GM19452 (cell line): Measurements from ENCODE around the gene PFN2.
A peak's percentile ranks its signal among the peaks of the same experiment; 100 is the strongest.
"Not testable (repeated sequence)": the region's sequence is repeated elsewhere in the genome, so short reads cannot be mapped to it uniquely, and the experiment has no call there.

Source experiments
- ATAC-seq: cut with Tn5 transposase; IDR thresholded peaks from one replicate; pipeline ENCODE4 v1.9.1; 2021; ENCODE audit not compliant: unreplicated experiment

PFN2 gene

DNA sequence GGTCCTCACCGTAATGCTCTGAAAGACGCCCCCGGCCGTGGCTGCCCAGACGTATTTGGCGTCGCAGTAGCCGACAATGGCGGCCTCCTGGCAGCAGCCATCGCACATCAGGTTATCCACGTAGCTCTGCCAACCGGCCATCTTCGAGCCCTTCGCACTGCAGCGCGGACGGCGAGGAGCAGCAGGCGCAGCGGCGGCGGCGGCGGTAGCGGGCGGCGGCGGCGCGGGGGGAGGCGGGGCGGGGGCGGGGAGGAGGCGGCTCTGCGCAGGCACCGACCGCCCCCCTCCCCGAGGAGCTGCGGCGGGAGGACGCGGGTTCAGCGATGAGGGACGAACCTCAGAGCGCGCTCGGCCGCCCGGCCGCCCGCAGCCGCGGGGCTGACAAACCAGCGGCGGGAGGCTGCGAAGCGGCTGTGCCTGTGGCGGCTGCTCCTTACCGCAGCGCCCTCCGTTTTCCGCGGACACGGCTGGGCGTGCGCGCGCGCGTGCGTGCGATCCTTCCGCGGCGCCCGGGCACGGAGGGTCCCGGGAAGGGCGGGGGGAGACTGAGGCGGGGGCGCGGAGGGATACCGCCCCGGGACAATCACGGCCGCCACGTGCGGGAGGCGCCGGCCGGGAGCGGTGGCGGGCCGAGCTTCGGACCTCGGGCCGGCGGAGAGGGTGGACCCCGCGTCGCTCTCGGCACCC is at the start of gene PFN2:
Gene PFN2, minus strand, starts transcription at position 180 of the 687 bp plus-strand sequence. Its CDS starts 39 bp downstream, at position 141.
- peak; percentile 52 for ATAC-seq

DNA sequence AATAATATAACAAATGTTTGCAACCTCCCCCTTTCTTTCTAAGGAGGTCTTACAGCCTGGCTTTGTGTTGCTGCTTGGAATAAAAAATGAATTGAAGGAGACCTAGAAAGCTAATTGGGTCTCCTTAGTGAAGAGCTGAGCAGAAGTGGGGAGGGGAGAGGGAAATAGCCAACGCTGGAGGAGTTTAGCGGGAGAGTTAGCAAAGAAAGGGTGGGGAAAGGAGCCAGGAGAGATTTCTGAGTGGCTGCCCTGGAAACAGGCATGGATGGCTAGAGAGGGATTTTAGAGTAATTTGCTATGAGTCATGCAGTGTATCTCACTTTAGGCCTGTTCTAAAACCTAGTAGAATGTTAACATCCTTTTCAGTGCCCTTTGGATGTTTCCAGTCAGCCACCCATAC is 45.2 kb upstream of the PFN2 start:
- no peak for ATAC-seq

DNA sequence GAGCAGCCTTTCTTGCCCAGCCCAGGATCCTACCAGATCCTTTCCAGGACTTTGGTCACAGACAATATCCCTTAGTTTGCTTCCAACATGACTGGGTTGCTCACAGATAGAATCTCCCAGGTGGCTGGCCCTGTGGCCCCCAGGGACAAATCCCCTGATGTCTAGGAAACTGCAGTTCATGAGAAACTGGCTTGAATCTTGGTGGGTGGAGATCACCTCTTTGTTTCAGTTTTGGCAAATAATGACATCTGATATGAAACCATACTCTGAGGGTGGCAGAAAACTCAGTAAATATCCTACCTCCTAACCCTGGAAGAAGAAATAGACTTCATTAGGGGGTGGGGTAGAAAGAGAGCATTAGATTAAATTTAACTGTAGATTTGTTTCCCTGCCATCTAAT is 44.1 kb upstream of the PFN2 start:
- no peak for ATAC-seq

GRCh38 chr3:150013801-150014200 is 43.1 kb upstream of the PFN2 start:
- ATAC-seq = no peak

DNA sequence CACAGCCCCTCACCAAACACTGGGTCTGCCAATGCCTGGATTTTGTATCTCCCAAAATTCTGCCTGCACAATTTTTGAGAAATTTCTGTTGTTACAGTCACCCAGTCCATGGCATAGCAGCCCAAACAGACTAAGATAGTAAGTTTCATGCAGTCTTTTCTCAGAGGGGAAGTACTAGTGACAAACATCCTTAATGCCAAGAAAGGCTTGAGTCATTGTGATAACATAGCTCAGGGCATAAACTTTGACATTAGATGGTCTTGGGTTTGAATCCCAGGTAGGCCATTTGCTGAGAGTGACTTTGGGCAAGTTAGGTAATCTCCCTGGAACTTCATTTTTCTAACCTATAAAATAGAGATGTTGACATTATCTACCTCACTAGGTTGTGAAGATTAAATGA is 36.1 kb upstream of the PFN2 start:
- ATAC-seq = no peak

- ATAC-seq = no peak
Observed at GRCh38 chr3:150005243-150006112, 34.8 kb upstream of the PFN2 start.

DNA sequence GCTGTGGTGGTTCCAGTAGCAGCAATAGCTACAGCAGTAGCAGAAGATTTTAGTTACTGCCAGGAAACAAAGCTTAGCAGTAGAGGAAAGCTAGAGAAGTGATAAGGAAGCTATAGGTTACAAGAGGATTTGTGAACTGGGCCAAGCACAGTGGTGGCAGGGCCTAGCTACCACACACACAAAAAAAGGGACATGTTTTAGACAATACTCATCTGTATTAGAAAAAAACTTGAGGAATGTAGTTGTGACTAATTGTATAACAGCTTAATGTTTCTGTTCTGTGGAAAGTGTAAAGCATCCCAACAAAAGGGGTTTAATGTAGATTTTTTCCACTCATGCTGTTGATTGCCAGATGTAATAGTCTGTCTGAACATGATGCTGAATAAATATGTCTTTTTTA is 29.9 kb upstream of the PFN2 start:
- ATAC-seq = no peak

- ATAC-seq = no peak
Observed at GRCh38 chr3:149999421-149999820, 28.7 kb upstream of the PFN2 start.

DNA sequence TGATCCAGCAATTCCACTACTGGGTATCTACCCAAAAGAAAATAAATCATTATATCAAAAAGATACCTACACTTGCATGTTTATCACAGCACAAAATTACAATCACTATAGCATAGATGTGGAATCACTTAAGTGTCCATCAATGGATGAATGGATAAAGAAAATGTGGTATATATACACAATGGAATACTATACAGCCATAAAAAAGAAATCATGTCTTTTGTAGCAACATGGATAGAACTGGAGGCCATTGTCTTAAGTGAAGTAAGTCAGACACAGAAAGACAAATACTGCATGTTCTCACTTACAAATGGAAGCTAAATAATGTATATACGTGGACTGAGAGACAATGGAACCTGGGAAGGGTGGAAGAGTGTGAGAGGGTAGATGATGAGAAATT is 28.3 kb upstream of the PFN2 start:
- ATAC-seq = no peak

GRCh38 chr3:149992416-149993058 is 21.8 kb upstream of the PFN2 start:
- ATAC-seq = no peak

DNA sequence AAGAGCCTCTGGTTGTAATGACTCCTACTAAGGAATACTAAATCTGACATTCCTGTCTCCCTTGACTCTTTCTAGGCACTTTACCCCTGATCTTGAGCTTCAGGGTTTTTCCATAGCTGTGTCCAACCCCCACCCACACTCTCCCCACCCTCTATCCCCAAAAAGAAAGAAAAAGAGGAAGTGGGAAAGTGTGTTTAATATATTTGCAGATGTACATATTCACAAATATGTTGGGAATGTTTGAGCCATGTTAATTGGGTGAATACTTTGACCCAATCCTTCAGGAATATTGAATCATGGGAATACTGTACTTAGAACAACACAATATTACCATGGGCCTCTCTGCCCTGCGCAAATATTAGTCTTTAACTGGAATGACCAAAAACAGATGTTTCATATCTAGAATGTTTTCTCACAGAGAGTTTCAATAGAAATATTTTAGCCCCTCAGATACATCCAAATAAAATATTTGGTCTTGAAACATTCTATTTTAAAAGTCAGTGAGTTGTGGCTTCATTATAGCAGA is 19.8 kb upstream of the PFN2 start:
- no peak for ATAC-seq

- no peak for ATAC-seq
Observed at GRCh38 chr3:149989307-149989706, 18.6 kb upstream of the PFN2 start.

DNA sequence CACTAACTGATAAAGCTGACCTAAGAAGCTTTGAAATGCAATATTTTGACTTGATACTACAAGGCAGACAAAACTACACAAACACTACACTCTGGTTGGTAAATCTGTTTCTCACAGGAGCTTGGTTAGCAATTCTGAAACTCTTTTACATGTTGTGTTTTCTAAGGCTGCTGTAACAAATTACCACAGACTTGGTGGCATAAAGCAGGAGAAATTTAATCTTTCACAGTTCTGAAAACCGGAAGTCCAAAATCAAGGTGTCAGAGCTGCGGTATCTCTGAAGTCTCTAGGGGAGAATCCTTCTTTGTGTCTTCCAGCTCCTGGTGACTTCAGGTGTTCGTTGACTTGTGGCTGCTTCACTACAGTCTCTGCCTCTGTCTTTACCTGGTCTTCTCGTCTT is 12.9 kb upstream of the PFN2 start:
- no peak for ATAC-seq

- not testable (repeated sequence) for ATAC-seq
Observed at GRCh38 chr3:149983053-149983452, 12.4 kb upstream of the PFN2 start.

GRCh38 chr3:149981979-149982378 is 11.3 kb upstream of the PFN2 start:
- not testable (repeated sequence) for ATAC-seq

GRCh38 chr3:149977386-149977785 is 6.7 kb upstream of the PFN2 start:
- ATAC-seq = no peak

- ATAC-seq = no peak
Observed at GRCh38 chr3:149975919-149976318, 5.2 kb upstream of the PFN2 start.

- no peak for ATAC-seq
Observed at GRCh38 chr3:149971403-149972075, 844 bp upstream of the PFN2 start.

DNA sequence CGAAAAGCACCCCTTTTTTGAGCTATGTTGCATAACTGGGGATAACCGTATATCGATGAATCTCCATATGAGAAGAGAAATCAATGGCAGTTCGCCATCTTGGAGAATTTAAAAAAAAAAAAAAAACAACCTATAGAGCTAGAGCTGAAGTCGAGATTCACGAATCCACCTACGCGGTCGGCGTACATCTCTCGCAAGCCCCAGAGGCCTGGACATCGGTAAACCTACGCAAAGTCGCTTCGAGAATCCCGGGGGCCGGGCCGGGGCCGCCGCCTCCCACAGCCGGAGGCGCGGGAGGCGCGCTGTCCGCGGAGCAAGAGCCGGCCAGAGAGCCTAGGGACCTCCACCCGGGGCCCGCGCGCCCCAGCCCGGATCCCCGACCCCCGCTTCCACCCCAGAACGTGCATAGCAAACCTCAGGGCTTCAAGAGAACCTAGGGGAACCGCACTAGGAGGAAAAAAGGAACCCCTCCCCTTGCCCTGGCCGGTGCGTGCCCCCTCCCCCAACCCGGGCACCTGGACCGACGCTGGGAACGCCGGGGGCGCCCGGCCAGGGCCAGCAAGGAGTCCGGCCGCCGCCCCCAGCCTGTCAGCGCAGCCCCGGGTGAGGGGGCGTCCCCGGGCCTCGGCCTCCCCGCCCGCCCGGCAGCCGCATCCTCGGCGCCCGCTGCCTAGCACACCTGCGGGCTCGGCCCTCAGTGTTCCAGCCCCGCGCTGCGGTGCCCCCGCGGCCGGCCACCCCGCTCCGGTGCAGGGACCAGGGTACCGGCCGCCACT is 567 bp downstream of the PFN2 start:
- peak; percentile 65 for ATAC-seq
